BLaER1 treated with 17β-estradiol and CSF1 and Interleukin-3, amounts not matched to agents 10 nM and 100 nM (cell line): Measurements from ENCODE around the gene GPX4.

ENCODE experiments used
- H3K27ac ChIP-seq, 11 experiments: shearing (Covaris generic); formaldehyde crosslinking; 2 replicates each; pipeline ENCODE4 v1.8.1; 2022
- H3K27me3 ChIP-seq, 11 experiments: shearing (Covaris generic); formaldehyde crosslinking; 2 replicates each; pipeline ENCODE4 v1.8.1; 2022
- H3K36me3 ChIP-seq, 11 experiments: shearing (Covaris generic); formaldehyde crosslinking; 2 replicates each; pipeline ENCODE4 v1.8.1; 2022
- H3K4me1 ChIP-seq, 10 experiments: shearing (Covaris generic); formaldehyde crosslinking; 2 replicates each; pipeline ENCODE4 v1.8.1; 2022
- H3K4me2 ChIP-seq, 11 experiments: shearing (Covaris generic); formaldehyde crosslinking; 2 replicates each; pipeline ENCODE4 v1.8.1; 2022
- H3K4me3 ChIP-seq, 10 experiments: shearing (Covaris generic); formaldehyde crosslinking; 2 replicates each; pipeline ENCODE4 v1.8.1; 2022
- H3K9ac ChIP-seq, 11 experiments: shearing (Covaris generic); formaldehyde crosslinking; 2 replicates each; pipeline ENCODE4 v1.8.1; 2022
- H3K9me3 ChIP-seq, 11 experiments: shearing (Covaris generic); formaldehyde crosslinking; replicated peaks in 1 of 11; 2 replicates each; pipeline ENCODE4 v1.8.1; 2022
- H4K20me1 ChIP-seq, 11 experiments: shearing (Covaris generic); formaldehyde crosslinking; 2 replicates each; pipeline ENCODE4 v1.8.1; 2022
- Cebpa-rat ChIP-seq, 11 experiments: shearing (Covaris generic); IDR thresholded peaks; 2 replicates each; pipeline ENCODE4 v1.8.1; 2022

GPX4 gene

DNA sequence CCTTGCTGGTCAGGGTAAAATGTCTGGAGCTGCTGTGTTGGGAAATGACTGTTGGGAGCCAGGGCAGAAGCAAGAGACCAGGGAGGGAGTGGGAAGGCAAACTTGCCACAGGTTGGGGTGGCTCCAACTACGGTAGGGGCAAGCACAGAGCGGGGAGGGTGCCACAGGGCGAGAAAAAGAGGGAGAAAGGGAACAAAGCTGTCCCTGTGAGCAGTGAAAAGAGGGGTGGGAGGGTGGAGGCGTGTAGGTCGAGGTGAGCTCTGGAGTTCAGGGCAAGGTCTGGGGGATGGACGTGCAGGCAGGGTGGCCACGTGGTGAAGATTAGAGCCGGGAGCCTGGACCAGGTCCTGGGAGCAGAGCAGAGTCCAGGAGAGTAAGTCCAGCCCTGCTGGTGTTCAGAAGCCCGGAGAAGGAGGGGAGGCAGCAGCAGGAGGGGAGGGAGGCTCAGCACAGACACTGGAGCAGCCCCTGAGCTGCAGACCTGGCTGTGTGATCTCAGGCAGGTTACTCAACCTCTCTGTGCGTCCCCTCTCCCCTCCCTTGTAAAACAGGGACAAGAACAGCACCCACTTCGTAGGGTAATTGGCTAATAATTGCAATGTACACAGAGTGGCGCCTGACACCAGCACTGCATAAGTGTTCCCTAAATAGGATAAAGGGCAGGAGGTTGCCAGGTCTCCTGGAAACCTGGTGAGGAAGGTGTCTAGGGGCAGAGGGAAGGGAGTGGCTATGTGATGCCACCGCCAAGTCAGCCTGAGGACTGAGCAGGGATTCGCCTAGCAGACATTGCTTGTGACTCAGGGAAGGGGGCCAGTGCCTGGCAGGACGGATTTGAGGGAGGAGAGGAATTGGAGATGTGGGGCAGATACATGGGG, 5.4 kb upstream of the GPX4 start:
- H3K4me2 ChIP-seq = peak overlapping the region; percentile 75 to 95 (median 87)
- H3K4me3 ChIP-seq = peak overlapping the region in 1 of 10 experiments; percentile 57; a peak in 1 of 20 replicates
- no peaks in the 10 kb centered on the region for H3K27me3 ChIP-seq
- peaks cover 8 to 17% (median 15%) of the 10 kb centered on the region in 11 experiments; a peak in 20 of 22 replicates for H4K20me1 ChIP-seq
- H3K4me1 ChIP-seq = peaks cover 81 to 90% (median 87%) of the 10 kb centered on the region in 10 experiments
- TF ChIP-seq Cebpa-rat (IDR thresholded peaks at IDR 0.05) = no peak; a peak in 1 of 22 replicates
- H3K36me3 ChIP-seq = peaks cover 4 to 13% (median 7%) of the 10 kb centered on the region in 11 experiments; a peak in 21 of 22 replicates
- peak overlapping the region; percentile 52 to 100 (median 92); a peak in 21 of 22 replicates for H3K9ac ChIP-seq
- peaks cover 0 to 22% (median 9%) of the 10 kb centered on the region in 11 experiments; a peak in 14 of 22 replicates for H3K9me3 ChIP-seq
- H3K27ac ChIP-seq = peak overlapping the region; percentile 87 to 100 (median 99)

DNA sequence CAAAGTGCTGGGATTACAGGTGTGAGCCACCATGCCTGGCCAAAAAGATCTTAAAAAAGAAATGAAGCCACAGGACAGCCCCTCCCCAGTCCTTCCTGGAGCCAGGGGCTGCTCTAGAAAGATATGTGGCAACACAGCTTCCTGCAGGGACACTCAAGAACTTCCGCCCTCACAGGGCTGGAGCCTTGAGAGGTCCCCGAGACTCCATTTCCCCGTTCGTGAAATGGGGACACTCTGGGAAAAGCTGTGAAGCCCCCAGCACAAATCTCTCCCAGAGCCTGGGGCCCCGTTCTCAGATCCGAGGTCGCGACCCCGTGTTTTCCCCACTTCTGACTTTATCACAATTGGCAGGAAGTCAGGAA, 2.5 kb upstream of the GPX4 start:
- Histone ChIP-seq H4K20me1 (peaks cover 17 to 24% (median 19%) of the 10 kb centered on the region in 11 experiments), H3K4me1 (peaks cover 70 to 80% (median 75%) of the 10 kb centered on the region in 10 experiments), H3K4me2 (peak overlapping the region; percentile 75 to 96 (median 91)), H3K9me3 (peaks cover 0 to 22% (median 9%) of the 10 kb centered on the region in 11 experiments; a peak in 14 of 22 replicates), H3K9ac (peak overlapping the region; percentile 76 to 100 (median 92)), H3K27me3 (no peaks in the 10 kb centered on the region), H3K27ac (peak overlapping the region; percentile 87 to 100 (median 99)), H3K36me3 (peaks cover 5 to 19% (median 6%) of the 10 kb centered on the region in 11 experiments), H3K4me3 (peak overlapping the region; percentile 23 to 57 (median 40); a peak in 14 of 20 replicates)
- TF ChIP-seq Cebpa-rat (IDR thresholded peaks at IDR 0.05) = no peak

DNA sequence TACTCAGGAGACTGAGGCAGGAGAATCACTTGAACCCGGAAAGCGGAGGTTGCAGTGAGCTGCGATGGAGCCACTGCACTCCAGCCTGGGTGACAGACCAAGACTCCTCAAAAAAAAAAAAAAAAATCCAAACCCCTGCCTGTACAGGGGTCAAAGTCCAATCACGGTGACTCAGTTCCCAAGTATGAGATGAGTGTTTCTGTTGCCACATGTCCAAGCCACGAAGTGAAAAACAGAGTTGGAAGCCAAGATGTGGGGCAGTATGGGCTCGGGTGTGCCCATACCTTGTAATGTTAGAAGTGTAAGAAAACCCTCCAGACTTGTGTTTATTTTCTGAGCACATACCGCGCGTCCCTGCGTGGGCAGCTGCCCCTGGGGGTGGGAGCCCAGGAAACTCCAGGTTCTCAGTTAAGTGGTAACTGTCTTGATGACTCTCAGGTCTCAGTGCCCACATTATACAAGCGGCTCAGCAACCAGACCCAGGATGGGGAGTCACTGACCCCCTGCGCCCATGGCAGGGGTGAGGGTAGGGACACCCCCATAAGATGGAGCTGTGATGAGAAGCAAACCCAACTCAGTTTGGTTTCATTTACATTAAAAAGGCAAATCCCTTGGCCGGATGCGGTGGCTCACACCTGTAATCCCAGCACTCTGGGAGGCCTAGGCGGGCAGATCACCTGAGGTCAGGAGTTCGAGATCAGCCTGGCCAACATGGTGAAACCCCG, 1.2 kb upstream of the GPX4 start:
- H3K27ac ChIP-seq = peak overlapping the region; percentile 79 to 100 (median 99)

DNA sequence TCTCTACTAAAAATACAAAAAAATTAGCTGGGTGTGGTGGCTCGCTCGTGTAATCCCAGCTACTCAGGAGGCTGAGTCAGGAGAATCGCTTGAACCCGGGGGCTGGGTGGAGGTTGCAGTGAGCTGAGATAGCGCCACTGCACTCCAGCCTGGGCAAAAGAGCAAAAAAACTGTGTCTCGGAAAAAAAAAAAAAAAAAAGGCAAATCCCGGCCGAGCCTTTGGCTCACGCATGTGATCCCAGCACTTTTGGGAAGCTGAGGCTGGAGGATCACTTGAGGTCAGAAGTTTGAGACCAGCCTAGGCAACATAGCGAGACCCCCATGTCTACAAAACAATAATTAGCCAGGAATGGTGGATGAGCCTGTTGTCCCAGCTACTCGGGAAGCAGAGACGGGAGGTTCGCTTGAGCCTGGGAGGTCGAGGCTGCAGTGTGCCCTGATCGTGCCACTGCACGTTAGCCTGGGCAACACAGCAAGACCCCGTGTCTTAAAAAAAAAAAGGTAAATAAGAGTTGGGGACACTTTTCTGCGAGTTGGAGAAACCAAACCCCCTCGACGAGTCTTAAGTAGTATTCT, 574 bp upstream of the GPX4 start:
- Histone ChIP-seq H3K27me3 (no peaks in the 10 kb centered on the region), H3K9me3 (peaks cover 0 to 22% (median 9%) of the 10 kb centered on the region in 11 experiments; a peak in 14 of 22 replicates), H3K4me3 (peak overlapping the region in 9 of 10 experiments; percentile 5 to 86 (median 48); a peak in 15 of 20 replicates), H3K27ac (peak overlapping the region; percentile 79 to 100 (median 99)), H3K36me3 (peaks cover 20 to 35% (median 23%) of the 10 kb centered on the region in 11 experiments), H4K20me1 (peaks cover 35 to 43% (median 37%) of the 10 kb centered on the region in 11 experiments), H3K4me1 (peaks cover 74 to 82% (median 76%) of the 10 kb centered on the region in 10 experiments), H3K4me2 (peak overlapping the region; percentile 75 to 96 (median 91)), H3K9ac (peak overlapping the region; percentile 76 to 100 (median 92); a peak in 21 of 22 replicates)
- TF ChIP-seq Cebpa-rat (IDR thresholded peaks at IDR 0.05) = no peak

More for the DNA sequence above, 1.2 kb upstream of the GPX4 start:
- H3K9ac ChIP-seq = peak overlapping the region; percentile 76 to 100 (median 92)
- H3K4me3 ChIP-seq = peak overlapping the region in 8 of 10 experiments; percentile 16 to 86 (median 49); a peak in 12 of 20 replicates
- peak overlapping the region; percentile 75 to 96 (median 91) for H3K4me2 ChIP-seq
- H3K9me3 ChIP-seq = peaks cover 0 to 22% (median 9%) of the 10 kb centered on the region in 11 experiments; a peak in 14 of 22 replicates
- 0 out of 22 replicates have a peak, but pooled peaks of 1 of the 11 experiments have one; percentile 11 for TF ChIP-seq Cebpa-rat (IDR thresholded peaks at IDR 0.05)
- H3K36me3 ChIP-seq = peaks cover 17 to 31% (median 19%) of the 10 kb centered on the region in 11 experiments
- peaks cover 76 to 84% (median 78%) of the 10 kb centered on the region in 10 experiments for H3K4me1 ChIP-seq
- H3K27me3 ChIP-seq = no peaks in the 10 kb centered on the region
- peaks cover 30 to 37% (median 31%) of the 10 kb centered on the region in 11 experiments for H4K20me1 ChIP-seq

DNA sequence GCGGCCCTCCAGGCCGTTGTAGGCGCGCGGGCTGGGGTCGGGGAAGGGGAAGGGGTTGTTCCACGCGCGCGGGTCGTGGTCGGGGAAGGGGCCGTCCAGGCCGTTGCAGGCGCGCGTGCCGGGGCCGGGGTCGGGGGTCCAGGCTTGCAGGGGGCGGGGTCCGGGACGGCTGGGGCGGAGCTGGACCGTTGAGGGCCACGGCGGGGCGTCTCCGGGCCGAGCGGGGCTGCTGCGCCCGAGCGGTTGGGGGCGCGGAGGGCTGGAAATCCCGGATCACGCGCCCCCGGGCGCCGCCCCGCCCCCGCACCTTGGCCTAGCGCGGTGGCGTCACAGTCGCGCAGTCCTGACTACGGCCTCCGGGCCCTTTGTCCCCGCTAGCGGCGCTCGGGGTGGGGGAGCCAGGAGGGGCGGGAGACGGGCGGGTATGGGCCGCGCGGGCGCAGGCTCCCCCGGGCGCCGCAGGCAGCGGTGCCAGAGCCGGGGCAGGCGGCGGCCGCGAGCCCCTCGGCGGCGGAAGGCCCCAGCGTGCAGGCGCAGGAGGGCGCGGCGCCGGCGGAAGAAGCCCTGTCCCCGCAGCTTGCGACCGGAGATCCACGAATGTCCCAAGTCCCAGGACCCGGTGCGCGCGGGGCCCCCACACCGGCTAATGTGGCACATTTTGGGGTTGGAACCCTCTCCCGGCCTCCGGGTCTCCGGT, 665 bp downstream of the GPX4 start:
- Histone ChIP-seq H3K9ac (peak overlapping the region; percentile 95 to 100 (median 99)), H3K36me3 (peaks cover 29 to 44% (median 33%) of the 10 kb centered on the region in 11 experiments), H3K4me3 (peak overlapping the region; percentile 76 to 97 (median 92)), H3K4me2 (peak overlapping the region; percentile 85 to 98 (median 91)), H3K4me1 (peaks cover 62 to 77% (median 70%) of the 10 kb centered on the region in 10 experiments), H3K9me3 (peaks cover 0 to 16% (median 9%) of the 10 kb centered on the region in 11 experiments; a peak in 14 of 22 replicates), H4K20me1 (peaks cover 44 to 56% (median 47%) of the 10 kb centered on the region in 11 experiments), H3K27ac (peak overlapping the region; percentile 89 to 100 (median 99)), H3K27me3 (no peaks in the 10 kb centered on the region)
- no peak for TF ChIP-seq Cebpa-rat (IDR thresholded peaks at IDR 0.05)

DNA sequence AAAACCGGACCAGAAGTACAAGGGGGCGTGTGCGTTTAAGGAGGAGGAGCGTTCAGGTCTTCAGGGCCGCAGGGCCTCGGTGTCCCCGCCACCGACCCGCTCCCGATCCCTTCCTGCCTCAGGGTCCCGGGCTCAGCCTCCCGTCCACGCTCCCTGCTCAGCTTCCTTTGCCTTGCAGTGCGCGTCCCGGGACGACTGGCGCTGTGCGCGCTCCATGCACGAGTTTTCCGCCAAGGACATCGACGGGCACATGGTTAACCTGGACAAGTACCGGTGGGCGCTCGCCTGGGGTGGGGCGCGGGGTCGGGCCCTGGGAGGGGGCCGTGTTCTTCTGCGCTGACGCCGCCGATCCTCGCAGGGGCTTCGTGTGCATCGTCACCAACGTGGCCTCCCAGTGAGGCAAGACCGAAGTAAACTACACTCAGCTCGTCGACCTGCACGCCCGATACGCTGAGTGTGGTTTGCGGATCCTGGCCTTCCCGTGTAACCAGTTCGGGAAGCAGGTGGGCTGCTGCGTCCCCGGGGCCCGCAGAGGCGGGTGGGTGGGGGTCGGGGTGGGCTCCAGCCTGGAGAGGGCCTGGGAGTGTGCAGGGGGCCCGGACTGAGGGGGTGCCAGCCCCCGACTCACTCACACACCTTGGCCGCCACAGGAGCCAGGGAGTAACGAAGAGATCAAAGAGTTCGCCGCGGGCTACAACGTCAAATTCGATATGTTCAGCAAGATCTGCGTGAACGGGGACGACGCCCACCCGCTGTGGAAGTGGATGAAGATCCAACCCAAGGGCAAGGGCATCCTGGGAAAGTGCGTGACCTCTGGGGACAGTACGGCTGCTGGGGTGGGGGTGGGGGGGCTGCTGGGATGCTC, 1.4 kb downstream of the GPX4 start:
- peak overlapping the region; percentile 95 to 100 (median 99) for H3K9ac ChIP-seq
- H3K4me2 ChIP-seq = peak overlapping the region; percentile 85 to 98 (median 91)
- peak overlapping the region; percentile 89 to 100 (median 99) for H3K27ac ChIP-seq
- no peaks in the 10 kb centered on the region for H3K27me3 ChIP-seq
- peaks cover 54 to 69% (median 62%) of the 10 kb centered on the region in 10 experiments for H3K4me1 ChIP-seq
- peaks cover 0 to 8% (median 1%) of the 10 kb centered on the region in 11 experiments; a peak in 10 of 22 replicates for H3K9me3 ChIP-seq
- peaks cover 35 to 51% (median 39%) of the 10 kb centered on the region in 11 experiments for H3K36me3 ChIP-seq
- H3K4me3 ChIP-seq = peak overlapping the region; percentile 76 to 97 (median 92)
- no peak for TF ChIP-seq Cebpa-rat (IDR thresholded peaks at IDR 0.05)
- peaks cover 49 to 64% (median 54%) of the 10 kb centered on the region in 11 experiments for H4K20me1 ChIP-seq
